ENCODE data around the gene ZNF358.

- TF ChIP-seq CTCF (conservative IDR thresholded peaks at IDR 0.05 in 1 of 2, IDR thresholded peaks at IDR 0.05 in 1 of 2; ENCODE audit: low read depth in 1 of 2, low read length in 2 of 2) (no peak), EZH2 (IDR thresholded peaks at IDR 0.05; ENCODE audit: low read length, missing control alignments) (no peak)
These were observed 726 bp upstream of the ZNF358 start for GRCh38 chr19:7515110-7515644.

Data from fibroblast of lung (primary cell).